GM12801 (cell line): ENCODE results near the gene CENPA.

Experiments
- TF ChIP-seq, protein P1 (sequence below): IDR thresholded peaks from one replicate; pipeline ENCODE4 v1.5.1; 2011; ENCODE audit warnings: control low read depth; ENCODE audit not compliant: insufficient read length; ENCODE audit errors: extremely low read depth

Gene CENPA

GRCh38 chr2:26818972-26819371 lies 33.1 kb downstream of the CENPA start:
- TF ChIP-seq, protein P1, sequence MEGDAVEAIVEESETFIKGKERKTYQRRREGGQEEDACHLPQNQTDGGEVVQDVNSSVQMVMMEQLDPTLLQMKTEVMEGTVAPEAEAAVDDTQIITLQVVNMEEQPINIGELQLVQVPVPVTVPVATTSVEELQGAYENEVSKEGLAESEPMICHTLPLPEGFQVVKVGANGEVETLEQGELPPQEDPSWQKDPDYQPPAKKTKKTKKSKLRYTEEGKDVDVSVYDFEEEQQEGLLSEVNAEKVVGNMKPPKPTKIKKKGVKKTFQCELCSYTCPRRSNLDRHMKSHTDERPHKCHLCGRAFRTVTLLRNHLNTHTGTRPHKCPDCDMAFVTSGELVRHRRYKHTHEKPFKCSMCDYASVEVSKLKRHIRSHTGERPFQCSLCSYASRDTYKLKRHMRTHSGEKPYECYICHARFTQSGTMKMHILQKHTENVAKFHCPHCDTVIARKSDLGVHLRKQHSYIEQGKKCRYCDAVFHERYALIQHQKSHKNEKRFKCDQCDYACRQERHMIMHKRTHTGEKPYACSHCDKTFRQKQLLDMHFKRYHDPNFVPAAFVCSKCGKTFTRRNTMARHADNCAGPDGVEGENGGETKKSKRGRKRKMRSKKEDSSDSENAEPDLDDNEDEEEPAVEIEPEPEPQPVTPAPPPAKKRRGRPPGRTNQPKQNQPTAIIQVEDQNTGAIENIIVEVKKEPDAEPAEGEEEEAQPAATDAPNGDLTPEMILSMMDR, result no peak

- TF ChIP-seq, protein P1, result no peak
These were observed 35.1 kb downstream of the CENPA start for GRCh38 chr2:26820932-26821331.

- TF ChIP-seq, protein P1, result no peak
These were observed 37.0 kb downstream of the CENPA start for GRCh38 chr2:26822877-26823276.

- TF ChIP-seq, protein P1, result no peak
These were observed 52.5 kb downstream of the CENPA start for GRCh38 chr2:26838121-26838906.

- TF ChIP-seq, protein P1, result no peak
These were observed 55.2 kb downstream of the CENPA start for GRCh38 chr2:26840937-26841610.

- TF ChIP-seq, protein P1, result no peak
These were observed 57.2 kb downstream of the CENPA start for GRCh38 chr2:26843041-26843440.
